Stimulated activated CD8-positive, alpha-beta memory T cell treated with anti-CD3 and anti-CD28 coated beads, Interleukin-4, amount 100 ng/mL, for 24 hours (primary cell): Measurements from ENCODE around the gene NOX5.

ENCODE experiments used
- DNase-seq: peaks from one replicate; pipeline ENCODE4 v3.0.0-alpha.2; 2020; ENCODE audit warnings: low read depth

NOX5 gene

DNA sequence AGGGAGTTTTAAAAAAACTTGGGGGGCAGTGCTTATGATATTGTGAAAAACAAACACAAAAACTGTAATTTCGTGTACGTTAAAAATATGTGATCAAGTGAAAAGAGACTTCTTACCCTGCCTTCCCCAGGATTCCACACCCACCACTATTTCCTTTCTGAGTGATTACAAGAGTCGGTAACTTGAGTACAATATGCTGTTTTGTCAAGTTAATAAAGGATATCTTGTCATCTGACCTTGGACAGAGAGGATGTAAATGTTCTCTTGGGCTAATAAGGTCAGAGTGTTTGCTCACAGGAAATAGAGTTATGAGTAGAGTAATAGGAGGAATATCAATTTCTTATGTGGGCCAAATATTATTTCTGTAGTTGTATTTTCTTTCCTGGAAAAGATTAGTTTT is 68.1 kb downstream of the NOX5 start:
- DNase-seq, result no peak

DNA sequence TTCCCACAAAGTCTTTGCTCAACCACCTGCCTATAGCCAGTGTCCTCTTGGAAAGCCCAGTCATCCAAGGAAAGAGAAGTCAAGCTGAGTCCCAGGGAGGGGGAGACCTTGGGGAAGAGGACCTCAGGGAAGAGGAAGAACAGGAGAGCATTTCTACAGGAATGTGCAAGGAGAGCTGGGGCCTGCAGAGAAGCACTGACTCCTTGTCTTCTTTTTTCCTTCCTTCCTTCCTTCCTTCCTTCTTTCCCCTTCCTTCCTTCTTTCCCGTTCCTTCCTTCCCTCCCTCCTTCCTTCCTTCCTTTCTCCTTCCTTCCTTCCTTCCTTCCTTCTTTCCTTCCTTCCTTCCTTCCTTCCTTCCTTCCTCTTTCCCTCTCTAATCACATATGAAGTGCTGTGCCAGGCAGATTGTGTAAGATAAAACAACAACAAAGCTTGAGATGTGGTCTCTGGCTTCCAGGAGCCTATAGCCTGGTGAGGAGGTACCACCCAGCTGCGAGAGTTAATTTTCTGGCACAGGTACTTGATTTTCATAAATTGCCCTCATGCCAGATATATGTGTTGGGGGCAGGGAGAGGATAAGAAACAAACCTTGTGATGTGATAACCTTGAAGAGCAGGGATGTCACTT is 70.0 kb downstream of the NOX5 start:
- no peak for DNase-seq

GRCh38 chr15:69085325-69086081 is 71.0 kb downstream of the NOX5 start:
- DNase-seq, result no peak

DNA sequence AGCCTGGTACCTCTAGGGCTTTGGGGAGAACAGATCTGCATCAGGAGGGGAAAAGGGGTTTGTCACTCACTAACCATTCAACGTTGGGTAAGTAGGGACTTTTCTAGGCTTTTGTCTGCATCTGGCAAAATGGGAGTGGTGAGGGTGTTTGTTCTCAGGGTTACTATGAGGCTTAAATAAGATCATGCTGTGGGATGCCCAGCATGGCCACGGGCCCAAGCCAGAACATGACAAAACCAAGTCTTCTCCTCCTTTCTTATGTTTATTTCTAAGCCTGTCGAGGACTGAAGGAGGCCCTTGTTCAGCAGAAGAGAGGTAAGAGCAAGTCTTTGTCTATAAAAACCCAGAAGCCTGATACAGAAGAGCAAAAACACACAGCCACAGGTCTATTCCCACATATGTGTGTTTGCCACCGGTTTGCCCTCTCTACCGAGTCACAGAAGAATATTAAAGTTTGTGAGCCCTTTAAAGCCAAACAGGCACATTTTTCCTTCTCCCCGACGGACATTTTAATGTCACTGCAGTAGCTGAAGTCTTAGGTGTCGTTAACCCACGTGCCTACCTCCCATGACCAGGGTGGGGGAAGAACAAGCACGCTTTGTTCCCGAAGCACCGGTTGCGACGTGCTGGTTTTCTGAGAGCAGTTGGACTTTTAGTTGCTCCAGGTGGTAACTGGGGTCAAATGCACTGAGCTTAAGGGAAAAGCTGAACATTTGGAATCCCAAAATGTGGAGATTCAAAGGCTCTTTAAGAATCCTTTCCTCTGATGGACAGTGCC is 72.1 kb downstream of the NOX5 start:
- DNase-seq, result no peak

- DNase-seq, result no peak
Observed at GRCh38 chr15:69087366-69087976, 73.0 kb downstream of the NOX5 start.

DNA sequence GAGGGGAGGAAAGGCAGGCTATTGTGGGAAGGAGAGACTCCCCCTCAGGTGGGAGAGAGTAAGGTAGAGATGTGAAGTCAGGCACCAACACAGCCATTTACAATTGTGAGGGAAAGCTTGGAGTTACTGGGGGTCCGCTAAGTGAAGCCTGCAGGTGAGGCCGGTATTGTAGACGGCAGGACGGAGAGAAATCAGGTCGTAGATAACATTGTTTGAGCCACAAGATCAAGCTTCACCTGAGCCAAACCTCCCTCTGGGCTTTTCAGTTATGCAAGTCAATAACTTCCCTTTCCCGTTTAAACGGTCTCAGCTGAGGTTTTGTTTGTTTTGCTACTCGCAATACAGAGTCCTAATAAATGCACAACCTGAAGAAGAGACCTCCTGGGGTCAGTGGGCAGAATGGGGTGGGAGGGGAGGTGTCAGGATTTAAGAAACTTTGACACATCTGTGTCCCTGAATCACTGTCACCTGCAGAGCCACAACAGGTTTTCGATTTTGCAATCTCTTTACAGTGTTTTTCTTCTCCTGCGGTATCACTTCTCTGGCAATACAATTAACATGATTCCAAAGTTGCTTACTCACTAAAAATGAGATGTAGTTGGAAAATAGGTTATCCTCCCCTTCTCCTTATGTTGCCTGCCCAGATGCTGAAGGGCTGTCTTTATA is 73.9 kb downstream of the NOX5 start:
- no peak for DNase-seq

DNA sequence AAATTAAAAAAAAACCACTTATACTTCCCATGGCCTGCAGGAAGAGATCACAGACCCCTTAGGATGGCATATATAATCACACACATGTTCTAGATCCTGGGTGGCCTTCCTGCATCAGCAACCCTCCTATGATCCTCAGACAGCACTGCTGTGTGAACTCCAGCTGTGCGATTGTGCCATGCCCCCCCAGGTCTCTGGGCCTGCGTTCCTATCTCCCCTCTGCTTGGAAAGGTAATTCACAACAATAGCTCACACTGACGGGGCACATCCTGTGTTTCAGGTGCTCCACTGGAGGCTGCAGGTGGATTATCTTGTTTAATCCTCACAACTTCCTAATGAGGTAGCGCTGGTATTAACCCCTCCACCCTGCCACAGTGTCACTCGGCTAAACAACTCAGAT is 74.8 kb downstream of the NOX5 start:
- DNase-seq, result no peak

DNA sequence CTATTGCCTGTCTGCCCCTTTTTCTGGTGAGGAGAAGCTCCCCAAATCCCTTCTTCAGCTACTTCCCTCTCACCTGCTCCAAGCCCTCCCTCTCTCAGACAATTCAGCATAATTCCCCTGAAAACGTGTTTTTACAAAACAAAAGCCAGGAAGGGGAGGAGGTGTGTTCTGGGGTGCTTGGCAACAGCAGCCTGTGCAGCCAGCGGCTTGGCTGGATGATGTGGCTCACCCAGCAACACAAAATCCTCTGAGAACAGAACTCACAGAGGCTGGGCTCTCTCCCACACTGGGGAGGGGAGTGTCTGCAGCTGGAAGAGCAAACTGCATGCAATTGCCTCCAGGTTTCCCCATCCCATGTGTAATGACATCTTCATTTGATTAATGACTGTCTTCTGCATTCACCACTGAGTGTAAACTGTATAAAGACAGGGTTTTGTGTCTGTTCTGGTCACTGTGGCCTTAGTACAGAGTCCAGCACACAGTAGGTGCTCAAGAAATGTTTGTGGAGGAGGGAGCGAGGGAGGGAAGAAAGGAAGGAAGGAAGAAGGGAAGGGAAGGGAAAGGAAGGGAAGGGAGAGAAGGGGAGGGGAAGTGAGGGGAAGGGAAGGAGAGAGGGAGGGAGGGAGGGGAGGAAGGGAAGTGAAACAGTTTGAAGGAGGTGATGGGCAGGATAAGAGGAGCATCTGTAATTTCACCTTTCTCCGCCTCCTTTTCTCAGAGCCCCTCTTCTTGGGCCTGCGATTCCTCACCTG is 75.9 kb downstream of the NOX5 start:
- DNase-seq, result no peak

GRCh38 chr15:69091654-69092053 is 77.2 kb downstream of the NOX5 start:
- no peak for DNase-seq

GRCh38 chr15:69092159-69092558 is 77.7 kb downstream of the NOX5 start:
- DNase-seq, result no peak

DNA sequence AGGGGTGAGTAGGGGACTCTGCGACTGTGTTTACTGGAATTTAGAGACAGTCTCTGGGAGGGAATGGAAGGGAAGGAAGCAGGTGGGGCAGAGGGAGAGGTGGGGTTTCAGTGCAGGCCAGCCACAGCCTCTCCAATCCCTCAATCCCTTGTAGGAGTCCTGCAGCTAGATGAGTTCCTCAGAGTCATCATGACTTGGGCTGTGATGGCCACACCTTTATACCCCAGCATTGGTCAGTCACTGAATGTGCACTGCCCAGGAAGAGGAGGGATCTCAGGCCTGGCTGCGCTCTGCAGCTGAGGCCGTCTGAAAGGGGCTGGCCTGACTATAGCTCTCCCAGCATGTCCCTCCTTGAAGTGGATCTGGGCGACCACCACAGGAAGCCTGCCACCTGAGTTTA is 78.6 kb downstream of the NOX5 start:
- DNase-seq, result no peak

- DNase-seq, result no peak
Observed at GRCh38 chr15:69093614-69094013, 79.1 kb downstream of the NOX5 start.

GRCh38 chr15:69094124-69094921 is 79.8 kb downstream of the NOX5 start:
- DNase-seq, result no peak

DNA sequence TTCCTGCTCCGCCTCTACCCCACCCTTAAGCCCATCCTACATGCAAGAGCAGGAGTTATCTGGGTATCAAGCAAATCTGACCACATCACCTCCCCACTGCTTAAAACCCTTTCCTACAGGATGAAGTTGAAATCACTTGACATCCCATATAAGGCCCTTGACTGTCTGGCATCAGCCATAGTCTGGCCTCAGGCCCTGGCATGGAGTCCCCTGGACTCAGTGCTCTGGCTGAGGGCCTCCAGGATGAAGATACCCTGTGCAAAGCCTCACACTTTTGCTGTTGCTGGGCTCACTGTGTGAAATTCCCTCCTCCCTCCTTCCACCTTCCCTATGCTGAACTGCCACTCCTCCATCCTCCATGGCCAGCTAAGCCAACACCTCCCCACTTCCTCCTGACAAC is 80.8 kb downstream of the NOX5 start:
- no peak for DNase-seq

DNA sequence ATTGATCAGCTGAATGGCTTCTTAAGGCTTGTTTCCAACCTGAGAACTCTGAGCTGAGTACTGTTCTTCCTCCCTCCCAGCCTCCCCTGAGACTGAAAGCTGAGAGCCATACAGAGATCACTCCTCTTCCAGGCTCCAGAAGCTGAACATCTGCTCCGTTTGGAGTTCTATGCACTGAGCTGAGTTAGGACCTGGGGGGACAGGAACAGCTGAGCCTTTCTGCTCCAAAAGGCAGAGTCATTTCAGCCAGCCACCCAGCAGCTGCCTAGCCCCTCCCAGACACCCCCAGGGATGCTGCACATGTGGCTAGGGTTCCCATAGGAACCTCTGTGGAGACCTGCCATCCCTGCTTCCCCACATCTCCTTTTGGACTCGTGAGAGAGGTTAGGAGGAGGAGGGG is 81.7 kb downstream of the NOX5 start:
- DNase-seq, result no peak

- DNase-seq, result no peak
Observed at GRCh38 chr15:69096626-69097025, 82.1 kb downstream of the NOX5 start.

DNA sequence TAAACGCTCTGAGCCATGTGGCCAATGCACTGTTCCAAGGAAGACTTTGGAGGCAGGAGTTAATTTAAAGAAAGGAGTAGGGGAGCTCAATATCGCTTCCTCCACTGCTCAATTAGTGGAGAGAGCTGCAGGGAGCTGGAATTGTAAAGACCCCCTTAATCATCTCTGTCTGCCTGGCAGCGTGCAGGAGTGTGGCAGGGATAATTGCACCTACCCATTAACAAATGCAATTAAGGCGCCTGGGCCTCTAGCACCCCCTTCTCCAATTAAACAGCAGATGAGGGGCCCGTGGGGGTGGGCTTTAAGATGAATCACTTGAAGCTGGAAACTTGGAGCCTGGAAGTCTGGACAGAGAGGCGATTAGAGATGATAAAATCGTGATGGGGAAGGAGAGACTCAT is 84.3 kb downstream of the NOX5 start:
- DNase-seq, result no peak

GRCh38 chr15:69099941-69100340 is 85.4 kb downstream of the NOX5 start:
- no peak for DNase-seq

GRCh38 chr15:69100821-69101220 is 86.3 kb downstream of the NOX5 start:
- DNase-seq, result no peak

DNA sequence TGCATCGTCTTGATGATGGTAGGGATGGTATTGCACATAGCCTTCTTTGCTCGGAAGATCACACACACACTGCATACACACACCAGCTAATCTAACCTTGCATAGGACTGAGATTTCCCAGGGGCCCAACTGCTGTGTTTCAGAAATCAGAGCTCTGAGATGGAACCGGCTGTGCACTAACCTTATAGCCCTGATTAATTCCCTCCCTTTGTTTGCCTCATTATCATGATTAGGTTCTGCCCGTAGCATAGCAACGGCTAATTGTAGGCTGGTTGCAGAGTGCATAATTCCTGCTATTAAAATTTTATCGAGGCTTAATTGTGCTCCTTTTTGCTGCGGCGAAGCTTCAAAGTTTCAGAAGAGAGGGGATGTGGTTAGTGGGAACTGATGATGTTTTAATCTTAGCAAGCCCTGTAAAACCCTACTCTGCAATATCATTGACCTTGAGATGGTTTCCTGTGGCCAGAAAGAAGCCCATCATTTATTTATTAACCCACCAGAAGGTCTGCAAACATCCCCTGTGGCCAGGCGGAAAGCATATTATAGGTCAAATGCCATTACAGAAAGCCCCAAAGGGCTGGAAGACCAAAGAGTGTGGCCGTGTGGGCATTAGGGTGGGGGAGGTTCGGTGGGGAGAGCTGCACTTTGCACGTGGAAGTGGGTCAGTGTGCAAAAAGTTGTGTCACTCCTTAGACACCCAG is 89.7 kb downstream of the NOX5 start:
- no peak for DNase-seq
